SK-N-SH treated with all-trans-retinoic acid at 6 μM for 48 hours (cell line): ENCODE data around the gene PHLDA2.

Source experiments
- ATAC-seq: fragments of 200-7000 bp; cut with Tn5 transposase; 3 replicates; pipeline ENCODE4 v1.9.1; 2020; ENCODE audit warnings: mild to moderate bottlenecking, moderate library complexity
- ARNTL ChIP-seq: fragments of 450-650 bp; formaldehyde crosslinking; IDR thresholded peaks from 2 replicates; pipeline ENCODE4 v1.5.0; 2020; ENCODE audit warnings: low read depth, mild to moderate bottlenecking, moderate library complexity, borderline replicate concordance
- BACH2 ChIP-seq: fragments of 250-450 bp; sonication (Bioruptor Pico); IDR thresholded peaks from 2 replicates; pipeline ENCODE4 v1.9.0; 2021; ENCODE audit warnings: mild to moderate bottlenecking, borderline replicate concordance
- CSDC2 ChIP-seq: fragments of 250-450 bp; sonication (Bioruptor Pico); IDR thresholded peaks from 2 replicates; pipeline ENCODE4 v1.5.0; 2020; ENCODE audit warnings: mild to moderate bottlenecking, moderate library complexity
- ESRRG ChIP-seq: fragments of 250-450 bp; sonication (Bioruptor Pico); IDR thresholded peaks from 2 replicates; pipeline ENCODE4 v1.6.1; 2021; ENCODE audit warnings: mild to moderate bottlenecking
- GLIS3 ChIP-seq: fragments of 250-450 bp; sonication (Bioruptor Pico); IDR thresholded peaks from 2 replicates; pipeline ENCODE4 v1.5.0; 2020; ENCODE audit warnings: mild to moderate bottlenecking, moderate library complexity
- ISL1 ChIP-seq: fragments of 250-450 bp; sonication (Bioruptor Pico); IDR thresholded peaks from 2 replicates; pipeline ENCODE4 v2.1.2; 2022; ENCODE audit warnings: mild to moderate bottlenecking, moderate library complexity
- OSR1 ChIP-seq: fragments of 250-450 bp; sonication (Bioruptor Pico); IDR thresholded peaks from 2 replicates; pipeline ENCODE4 v1.8.0; 2022; ENCODE audit warnings: moderate library complexity, mild to moderate bottlenecking, inconsistent platforms
- PPARA ChIP-seq: fragments of 250-450 bp; sonication (Bioruptor Pico); IDR thresholded peaks from 2 replicates; pipeline ENCODE4 v1.5.0; 2020; ENCODE audit warnings: mild to moderate bottlenecking, borderline replicate concordance
- SNAI2 ChIP-seq: fragments of 250-450 bp; sonication (Bioruptor Pico); IDR thresholded peaks from 2 replicates; pipeline ENCODE4 v1.5.0; 2020; ENCODE audit warnings: mild to moderate bottlenecking, moderate library complexity
- TCF4 ChIP-seq: fragments of 250-450 bp; sonication (Bioruptor Pico); IDR thresholded peaks from 2 replicates; pipeline ENCODE4 v1.8.0; 2021; ENCODE audit warnings: mild to moderate bottlenecking, moderate library complexity, borderline replicate concordance
- TOX ChIP-seq: fragments of 250-450 bp; sonication (Bioruptor Pico); IDR thresholded peaks from 2 replicates; pipeline ENCODE4 v1.8.0; 2021; ENCODE audit warnings: mild to moderate bottlenecking, moderate library complexity, borderline replicate concordance
- ZC3H10 ChIP-seq: fragments of 250-450 bp; sonication (Bioruptor Pico); IDR thresholded peaks from 2 replicates; pipeline ENCODE4 v1.5.1; 2021; ENCODE audit warnings: mild to moderate bottlenecking, moderate library complexity
- ZFP3 ChIP-seq: fragments of 250-450 bp; sonication (Bioruptor Pico); IDR thresholded peaks from 2 replicates; pipeline ENCODE4 v1.5.0; 2020; ENCODE audit warnings: mild to moderate bottlenecking, moderate library complexity
- ZNF565 ChIP-seq: fragments of 450-650 bp; formaldehyde crosslinking; conservative IDR thresholded peaks from 2 replicates; pipeline ENCODE4 v1.5.0; 2020; ENCODE audit warnings: low read depth, mild to moderate bottlenecking, moderate library complexity
- ZNF70 ChIP-seq: fragments of 450-650 bp; formaldehyde crosslinking; IDR thresholded peaks from 2 replicates; pipeline ENCODE4 v1.5.0; 2020; ENCODE audit warnings: mild to moderate bottlenecking, moderate library complexity
- ZNF8 ChIP-seq: fragments of 450-650 bp; formaldehyde crosslinking; IDR thresholded peaks from 2 replicates; pipeline ENCODE4 v1.5.0; 2020; ENCODE audit warnings: mild to moderate bottlenecking, moderate library complexity
- TF ChIP-seq, protein P1 (sequence below): fragments of 250-450 bp; sonication (Bioruptor Pico); IDR thresholded peaks from 2 replicates; pipeline ENCODE4 v1.5.1; 2020; ENCODE audit warnings: low read depth, mild to moderate bottlenecking, moderate library complexity
- TF ChIP-seq, protein P2 (sequence below): fragments of 250-450 bp; sonication (Bioruptor Pico); IDR thresholded peaks from 2 replicates; pipeline ENCODE4 v1.8.0; 2021; ENCODE audit warnings: low read depth, mild to moderate bottlenecking, moderate library complexity, borderline replicate concordance
- TF ChIP-seq, protein P3 (sequence below): fragments of 250-450 bp; sonication (Bioruptor Pico); IDR thresholded peaks from 2 replicates; pipeline ENCODE4 v1.5.1; 2021; ENCODE audit warnings: mild to moderate bottlenecking, moderate library complexity
- TF ChIP-seq, protein P4 (sequence below): fragments of 250-450 bp; sonication (Bioruptor Pico); IDR thresholded peaks from 2 replicates; pipeline ENCODE4 v1.5.0; 2020; ENCODE audit warnings: mild to moderate bottlenecking, moderate library complexity
- TF ChIP-seq, protein P5 (sequence below): fragments of 250-450 bp; sonication (Bioruptor Pico); IDR thresholded peaks from 2 replicates; pipeline ENCODE4 v1.8.0; 2020; ENCODE audit warnings: mild to moderate bottlenecking, moderate library complexity, borderline replicate concordance

PHLDA2 gene

DNA sequence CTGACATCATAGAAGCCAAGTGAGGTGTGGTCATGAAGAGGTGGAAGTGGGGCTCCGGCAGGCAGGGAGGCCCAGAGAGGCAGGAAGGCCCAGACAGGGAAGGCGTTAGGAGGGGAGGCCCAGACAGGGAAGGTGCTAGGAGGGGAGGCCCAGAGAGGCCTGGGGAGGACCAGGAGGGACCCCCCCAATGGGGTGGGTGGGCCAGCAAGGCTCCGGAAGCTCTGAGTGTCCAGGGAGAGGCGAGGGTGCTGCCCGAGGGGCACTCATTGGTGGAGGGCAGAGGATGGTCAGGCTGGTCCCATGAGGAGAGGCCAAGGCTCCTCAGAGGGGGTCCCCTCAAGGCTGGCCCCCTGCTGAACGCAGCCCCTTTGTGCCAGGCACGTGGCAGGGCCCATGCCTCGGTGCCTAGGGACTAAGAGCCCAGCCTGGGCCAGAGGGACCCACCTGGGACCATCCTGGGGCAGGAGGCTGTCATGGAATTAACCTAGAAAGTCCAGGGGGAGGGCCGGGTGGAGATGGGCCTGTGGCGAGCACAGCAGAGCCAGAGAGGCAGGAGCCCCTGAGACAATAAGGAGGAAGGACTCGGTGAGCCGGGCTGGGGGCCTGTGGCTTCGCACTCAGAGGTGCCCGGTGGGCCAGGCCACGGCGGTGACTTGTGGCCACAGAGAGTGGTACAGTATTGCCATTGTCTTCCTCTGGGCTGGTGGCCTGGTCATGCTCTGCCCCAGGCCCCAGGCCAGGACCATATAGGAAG, 12.2 kb downstream of the PHLDA2 start:
- no peak for ATAC-seq
- TF ChIP-seq SNAI2 (CRISPR knock-in tag) (no peak), BACH2 (CRISPR knock-in tag) (no peak), CSDC2 (CRISPR knock-in tag) (no peak), OSR1 (CRISPR knock-in tag) (no peak), ZC3H10 (CRISPR knock-in tag) (no peak), TOX (no peak), ZNF8 (no peak), ZNF565 (CRISPR knock-in tag) (no peak), TCF4 (no peak), ARNTL (CRISPR knock-in tag) (no peak), GLIS3 (CRISPR knock-in tag) (no peak), ZNF70 (CRISPR knock-in tag) (no peak), ESRRG (CRISPR knock-in tag) (no peak)
- TF ChIP-seq, protein P1, sequence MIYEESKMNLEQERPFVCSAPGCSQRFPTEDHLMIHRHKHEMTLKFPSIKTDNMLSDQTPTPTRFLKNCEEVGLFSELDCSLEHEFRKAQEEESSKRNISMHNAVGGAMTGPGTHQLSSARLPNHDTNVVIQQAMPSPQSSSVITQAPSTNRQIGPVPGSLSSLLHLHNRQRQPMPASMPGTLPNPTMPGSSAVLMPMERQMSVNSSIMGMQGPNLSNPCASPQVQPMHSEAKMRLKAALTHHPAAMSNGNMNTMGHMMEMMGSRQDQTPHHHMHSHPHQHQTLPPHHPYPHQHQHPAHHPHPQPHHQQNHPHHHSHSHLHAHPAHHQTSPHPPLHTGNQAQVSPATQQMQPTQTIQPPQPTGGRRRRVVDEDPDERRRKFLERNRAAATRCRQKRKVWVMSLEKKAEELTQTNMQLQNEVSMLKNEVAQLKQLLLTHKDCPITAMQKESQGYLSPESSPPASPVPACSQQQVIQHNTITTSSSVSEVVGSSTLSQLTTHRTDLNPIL (CRISPR knock-in tag): no peak
- TF ChIP-seq, protein P2, sequence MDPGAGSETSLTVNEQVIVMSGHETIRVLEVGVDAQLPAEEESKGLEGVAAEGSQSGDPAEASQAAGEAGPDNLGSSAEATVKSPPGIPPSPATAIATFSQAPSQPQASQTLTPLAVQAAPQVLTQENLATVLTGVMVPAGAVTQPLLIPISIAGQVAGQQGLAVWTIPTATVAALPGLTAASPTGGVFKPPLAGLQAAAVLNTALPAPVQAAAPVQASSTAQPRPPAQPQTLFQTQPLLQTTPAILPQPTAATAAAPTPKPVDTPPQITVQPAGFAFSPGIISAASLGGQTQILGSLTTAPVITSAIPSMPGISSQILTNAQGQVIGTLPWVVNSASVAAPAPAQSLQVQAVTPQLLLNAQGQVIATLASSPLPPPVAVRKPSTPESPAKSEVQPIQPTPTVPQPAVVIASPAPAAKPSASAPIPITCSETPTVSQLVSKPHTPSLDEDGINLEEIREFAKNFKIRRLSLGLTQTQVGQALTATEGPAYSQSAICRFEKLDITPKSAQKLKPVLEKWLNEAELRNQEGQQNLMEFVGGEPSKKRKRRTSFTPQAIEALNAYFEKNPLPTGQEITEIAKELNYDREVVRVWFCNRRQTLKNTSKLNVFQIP: no peak
- TF ChIP-seq, protein P3, sequence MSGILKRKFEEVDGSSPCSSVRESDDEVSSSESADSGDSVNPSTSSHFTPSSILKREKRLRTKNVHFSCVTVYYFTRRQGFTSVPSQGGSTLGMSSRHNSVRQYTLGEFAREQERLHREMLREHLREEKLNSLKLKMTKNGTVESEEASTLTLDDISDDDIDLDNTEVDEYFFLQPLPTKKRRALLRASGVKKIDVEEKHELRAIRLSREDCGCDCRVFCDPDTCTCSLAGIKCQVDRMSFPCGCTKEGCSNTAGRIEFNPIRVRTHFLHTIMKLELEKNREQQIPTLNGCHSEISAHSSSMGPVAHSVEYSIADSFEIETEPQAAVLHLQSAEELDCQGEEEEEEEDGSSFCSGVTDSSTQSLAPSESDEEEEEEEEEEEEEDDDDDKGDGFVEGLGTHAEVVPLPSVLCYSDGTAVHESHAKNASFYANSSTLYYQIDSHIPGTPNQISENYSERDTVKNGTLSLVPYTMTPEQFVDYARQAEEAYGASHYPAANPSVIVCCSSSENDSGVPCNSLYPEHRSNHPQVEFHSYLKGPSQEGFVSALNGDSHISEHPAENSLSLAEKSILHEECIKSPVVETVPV (CRISPR knock-in tag): no peak

DNA sequence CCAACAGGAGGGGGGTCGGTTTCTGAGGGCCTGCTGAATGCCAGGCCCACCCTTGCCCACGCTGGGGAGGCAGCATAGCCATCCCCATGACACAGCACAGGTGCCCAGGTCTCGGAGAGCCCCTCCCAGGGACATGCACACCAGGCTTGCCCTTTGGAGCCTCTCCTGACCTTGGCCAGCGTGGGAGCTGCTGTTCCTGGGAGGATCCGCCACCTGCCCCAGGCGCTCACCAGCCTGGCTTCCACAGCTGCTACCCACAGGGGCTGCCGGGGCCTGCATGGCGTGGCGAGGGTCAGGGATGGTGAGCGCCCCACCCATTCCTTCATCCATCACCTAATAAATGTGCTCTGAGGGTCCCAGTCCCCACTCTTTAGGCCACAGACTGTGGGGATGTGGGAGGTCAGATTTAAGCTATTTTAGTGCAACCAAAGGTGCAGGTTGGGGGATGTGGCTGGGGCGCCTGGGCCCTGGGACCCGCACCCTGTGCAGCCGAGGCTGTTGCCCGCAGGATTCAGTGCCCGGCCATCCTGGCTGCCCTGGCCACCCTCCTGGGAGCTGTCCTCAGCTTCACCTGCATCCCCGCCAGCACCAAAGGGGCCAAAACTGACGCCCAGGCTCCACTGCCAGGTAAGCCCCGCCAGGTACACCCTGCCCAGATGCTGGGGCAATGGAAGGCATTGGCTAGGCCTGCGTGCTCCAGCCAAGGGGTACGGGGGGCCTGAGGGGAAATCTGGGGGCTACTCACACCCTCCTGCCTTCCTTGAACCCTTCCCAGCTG, 12.9 kb downstream of the PHLDA2 start:
- no peak for ATAC-seq
- TF ChIP-seq, protein P4, sequence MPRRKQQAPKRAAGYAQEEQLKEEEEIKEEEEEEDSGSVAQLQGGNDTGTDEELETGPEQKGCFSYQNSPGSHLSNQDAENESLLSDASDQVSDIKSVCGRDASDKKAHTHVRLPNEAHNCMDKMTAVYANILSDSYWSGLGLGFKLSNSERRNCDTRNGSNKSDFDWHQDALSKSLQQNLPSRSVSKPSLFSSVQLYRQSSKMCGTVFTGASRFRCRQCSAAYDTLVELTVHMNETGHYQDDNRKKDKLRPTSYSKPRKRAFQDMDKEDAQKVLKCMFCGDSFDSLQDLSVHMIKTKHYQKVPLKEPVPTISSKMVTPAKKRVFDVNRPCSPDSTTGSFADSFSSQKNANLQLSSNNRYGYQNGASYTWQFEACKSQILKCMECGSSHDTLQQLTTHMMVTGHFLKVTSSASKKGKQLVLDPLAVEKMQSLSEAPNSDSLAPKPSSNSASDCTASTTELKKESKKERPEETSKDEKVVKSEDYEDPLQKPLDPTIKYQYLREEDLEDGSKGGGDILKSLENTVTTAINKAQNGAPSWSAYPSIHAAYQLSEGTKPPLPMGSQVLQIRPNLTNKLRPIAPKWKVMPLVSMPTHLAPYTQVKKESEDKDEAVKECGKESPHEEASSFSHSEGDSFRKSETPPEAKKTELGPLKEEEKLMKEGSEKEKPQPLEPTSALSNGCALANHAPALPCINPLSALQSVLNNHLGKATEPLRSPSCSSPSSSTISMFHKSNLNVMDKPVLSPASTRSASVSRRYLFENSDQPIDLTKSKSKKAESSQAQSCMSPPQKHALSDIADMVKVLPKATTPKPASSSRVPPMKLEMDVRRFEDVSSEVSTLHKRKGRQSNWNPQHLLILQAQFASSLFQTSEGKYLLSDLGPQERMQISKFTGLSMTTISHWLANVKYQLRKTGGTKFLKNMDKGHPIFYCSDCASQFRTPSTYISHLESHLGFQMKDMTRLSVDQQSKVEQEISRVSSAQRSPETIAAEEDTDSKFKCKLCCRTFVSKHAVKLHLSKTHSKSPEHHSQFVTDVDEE: no peak
- TF ChIP-seq TOX: no peak
- TF ChIP-seq, protein P2: no peak
- TF ChIP-seq, protein P1 (CRISPR knock-in tag): no peak
- TF ChIP-seq, protein P5, sequence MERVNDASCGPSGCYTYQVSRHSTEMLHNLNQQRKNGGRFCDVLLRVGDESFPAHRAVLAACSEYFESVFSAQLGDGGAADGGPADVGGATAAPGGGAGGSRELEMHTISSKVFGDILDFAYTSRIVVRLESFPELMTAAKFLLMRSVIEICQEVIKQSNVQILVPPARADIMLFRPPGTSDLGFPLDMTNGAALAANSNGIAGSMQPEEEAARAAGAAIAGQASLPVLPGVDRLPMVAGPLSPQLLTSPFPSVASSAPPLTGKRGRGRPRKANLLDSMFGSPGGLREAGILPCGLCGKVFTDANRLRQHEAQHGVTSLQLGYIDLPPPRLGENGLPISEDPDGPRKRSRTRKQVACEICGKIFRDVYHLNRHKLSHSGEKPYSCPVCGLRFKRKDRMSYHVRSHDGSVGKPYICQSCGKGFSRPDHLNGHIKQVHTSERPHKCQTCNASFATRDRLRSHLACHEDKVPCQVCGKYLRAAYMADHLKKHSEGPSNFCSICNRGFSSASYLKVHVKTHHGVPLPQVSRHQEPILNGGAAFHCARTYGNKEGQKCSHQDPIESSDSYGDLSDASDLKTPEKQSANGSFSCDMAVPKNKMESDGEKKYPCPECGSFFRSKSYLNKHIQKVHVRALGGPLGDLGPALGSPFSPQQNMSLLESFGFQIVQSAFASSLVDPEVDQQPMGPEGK (CRISPR knock-in tag): no peak
- no peak for TF ChIP-seq PPARA (CRISPR knock-in tag)
- TF ChIP-seq BACH2 (CRISPR knock-in tag): no peak
- TF ChIP-seq CSDC2 (CRISPR knock-in tag): no peak
- TF ChIP-seq ZFP3 (CRISPR knock-in tag): no peak
- no peak for TF ChIP-seq ARNTL (CRISPR knock-in tag)
- TF ChIP-seq TCF4: no peak
- no peak for TF ChIP-seq ZC3H10 (CRISPR knock-in tag)
- no peak for TF ChIP-seq ISL1 (CRISPR knock-in tag)
- no peak for TF ChIP-seq SNAI2 (CRISPR knock-in tag)
- no peak for TF ChIP-seq GLIS3 (CRISPR knock-in tag)
- no peak for TF ChIP-seq ESRRG (CRISPR knock-in tag)
- TF ChIP-seq ZNF565 (CRISPR knock-in tag): no peak
